ENCODE measurements around the gene SSUH2. TPM values are rescaled to one million over a fixed set of nuclear protein-coding genes. Genes with fewer than 3 reads are reported as not detected.

Gene SSUH2
- total and polyA plus RNA-seq, 2 experiments from 2014 or later, result 19.7 to 21.3 TPM

DNA sequence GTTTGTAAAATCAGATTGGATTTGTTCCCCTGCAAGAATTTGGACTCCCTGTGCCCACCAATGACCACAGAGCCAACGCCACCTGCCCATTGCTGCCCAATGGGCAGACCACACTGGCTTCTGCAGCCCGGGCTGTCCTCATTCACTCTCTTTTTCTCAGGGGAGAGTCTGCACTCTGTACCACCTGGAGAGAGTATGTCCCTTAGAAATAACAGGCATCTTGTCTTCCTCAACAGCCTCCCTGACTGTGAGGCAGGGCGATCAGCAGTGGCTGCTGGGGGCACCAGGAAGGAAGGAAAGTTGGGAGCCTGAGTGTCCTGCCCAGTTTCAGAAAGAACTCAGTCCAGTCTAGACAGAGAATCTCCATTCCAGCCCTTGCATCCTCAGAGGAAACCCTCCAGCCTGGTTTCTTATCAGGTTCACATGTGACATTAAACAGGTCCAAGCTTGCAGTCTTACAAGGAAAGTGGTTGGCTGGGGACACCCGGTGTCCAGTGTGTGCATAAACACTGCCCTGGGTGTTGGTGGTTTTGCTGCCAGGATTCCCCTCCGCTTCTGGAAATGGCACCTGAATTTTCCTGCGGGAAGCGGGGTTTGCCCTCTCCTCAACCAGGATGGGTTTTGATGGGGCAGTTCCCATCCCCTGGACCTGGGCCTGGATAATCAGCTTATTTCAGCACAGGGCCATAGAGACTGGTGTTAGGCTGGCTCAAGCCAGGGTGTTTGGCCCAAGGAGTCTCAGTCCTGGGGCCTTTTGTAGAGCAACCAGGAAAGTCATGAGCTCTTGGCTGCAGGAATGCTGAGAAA lies 37.2 kb downstream of the SSUH2 start:
- Histone ChIP-seq H3K4me1 (ENCODE audit: insufficient read depth) (peaks cover 12% of the 10 kb centered on the region), H3K4me2 (no peak overlapping the region), H3K9me3 (ENCODE audit: low read depth) (no peaks in the 10 kb centered on the region), H3K79me2 (no peaks in the 10 kb centered on the region), H3K9me2 (replicated peaks; ENCODE audit: insufficient read depth) (no peaks in the 10 kb centered on the region), H3K27ac (no peak overlapping the region), H3K36me3 (replicated peaks; ENCODE audit: insufficient read depth, low read depth) (no peaks in the 10 kb centered on the region), H2AFZ (no peak overlapping the region), H3K27me3 (no peaks in the 10 kb centered on the region), H4K20me1 (ENCODE audit: insufficient read depth, poor library complexity, severe bottlenecking) (no peaks in the 10 kb centered on the region), H3K4me3 (no peak overlapping the region)
- TF ChIP-seq, protein P1, sequence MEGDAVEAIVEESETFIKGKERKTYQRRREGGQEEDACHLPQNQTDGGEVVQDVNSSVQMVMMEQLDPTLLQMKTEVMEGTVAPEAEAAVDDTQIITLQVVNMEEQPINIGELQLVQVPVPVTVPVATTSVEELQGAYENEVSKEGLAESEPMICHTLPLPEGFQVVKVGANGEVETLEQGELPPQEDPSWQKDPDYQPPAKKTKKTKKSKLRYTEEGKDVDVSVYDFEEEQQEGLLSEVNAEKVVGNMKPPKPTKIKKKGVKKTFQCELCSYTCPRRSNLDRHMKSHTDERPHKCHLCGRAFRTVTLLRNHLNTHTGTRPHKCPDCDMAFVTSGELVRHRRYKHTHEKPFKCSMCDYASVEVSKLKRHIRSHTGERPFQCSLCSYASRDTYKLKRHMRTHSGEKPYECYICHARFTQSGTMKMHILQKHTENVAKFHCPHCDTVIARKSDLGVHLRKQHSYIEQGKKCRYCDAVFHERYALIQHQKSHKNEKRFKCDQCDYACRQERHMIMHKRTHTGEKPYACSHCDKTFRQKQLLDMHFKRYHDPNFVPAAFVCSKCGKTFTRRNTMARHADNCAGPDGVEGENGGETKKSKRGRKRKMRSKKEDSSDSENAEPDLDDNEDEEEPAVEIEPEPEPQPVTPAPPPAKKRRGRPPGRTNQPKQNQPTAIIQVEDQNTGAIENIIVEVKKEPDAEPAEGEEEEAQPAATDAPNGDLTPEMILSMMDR (IDR thresholded peaks at IDR 0.05; ENCODE audit: poor library complexity), result peak; percentile 66
- no peak for TF ChIP-seq EZH2 (IDR thresholded peaks at IDR 0.05; ENCODE audit: borderline replicate concordance)
- no peak for TF ChIP-seq EZH2phosphoT487 (IDR thresholded peaks at IDR 0.05; ENCODE audit: low read depth, severe bottlenecking, unreplicated experiment)
- WGBS (ENCODE audit: low lambda C conversion rate, missing lambda C conversion rate), result 68% methylated on average over 7 of the region's 7 CpGs
- DNase-seq (ENCODE audit: low spot score), result peak; percentile 84

DNA sequence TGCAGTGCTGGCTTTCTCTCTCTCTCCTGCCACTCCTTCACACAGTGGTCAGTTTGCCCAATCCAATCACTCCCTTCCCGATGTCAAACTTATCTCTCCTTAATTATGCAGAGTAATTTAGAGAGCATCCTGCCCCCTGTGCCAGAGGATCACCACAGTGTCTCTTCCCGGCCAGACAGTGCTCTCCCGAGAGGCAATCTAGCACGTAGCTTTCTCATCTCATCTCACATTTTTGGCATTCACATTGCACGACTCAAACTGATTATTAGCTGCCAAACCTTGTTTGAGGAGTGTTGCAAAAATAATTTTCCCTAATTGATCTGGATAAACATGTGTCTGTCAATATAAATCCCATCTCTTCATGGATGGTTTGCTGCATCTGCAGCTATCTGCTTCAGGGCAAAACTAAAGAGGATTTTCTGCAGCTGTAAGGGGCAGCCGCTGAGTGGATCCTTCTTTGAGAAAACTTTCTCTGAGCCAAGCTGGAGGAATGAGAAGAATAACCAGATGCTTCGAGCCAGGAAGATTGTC lies 37.8 kb downstream of the SSUH2 start:
- Histone ChIP-seq H3K27ac (no peak overlapping the region), H3K9me2 (replicated peaks; ENCODE audit: insufficient read depth) (no peaks in the 10 kb centered on the region), H3K4me3 (no peak overlapping the region), H3K79me2 (no peaks in the 10 kb centered on the region), H4K20me1 (ENCODE audit: insufficient read depth, poor library complexity, severe bottlenecking) (no peaks in the 10 kb centered on the region), H2AFZ (no peak overlapping the region), H3K36me3 (replicated peaks; ENCODE audit: insufficient read depth, low read depth) (no peaks in the 10 kb centered on the region), H3K4me1 (ENCODE audit: insufficient read depth) (peaks cover 12% of the 10 kb centered on the region), H3K4me2 (no peak overlapping the region), H3K27me3 (no peaks in the 10 kb centered on the region), H3K9me3 (ENCODE audit: low read depth) (no peaks in the 10 kb centered on the region)
- TF ChIP-seq EZH2 (IDR thresholded peaks at IDR 0.05; ENCODE audit: borderline replicate concordance) (no peak), EZH2phosphoT487 (IDR thresholded peaks at IDR 0.05; ENCODE audit: low read depth, severe bottlenecking, unreplicated experiment) (no peak)
- TF ChIP-seq, protein P1 (IDR thresholded peaks at IDR 0.05; ENCODE audit: poor library complexity), result no peak
- WGBS (ENCODE audit: low lambda C conversion rate, missing lambda C conversion rate), result 61% methylated on average over 7 of the region's 7 CpGs
- DNase-seq (ENCODE audit: low spot score), result no peak

DNA sequence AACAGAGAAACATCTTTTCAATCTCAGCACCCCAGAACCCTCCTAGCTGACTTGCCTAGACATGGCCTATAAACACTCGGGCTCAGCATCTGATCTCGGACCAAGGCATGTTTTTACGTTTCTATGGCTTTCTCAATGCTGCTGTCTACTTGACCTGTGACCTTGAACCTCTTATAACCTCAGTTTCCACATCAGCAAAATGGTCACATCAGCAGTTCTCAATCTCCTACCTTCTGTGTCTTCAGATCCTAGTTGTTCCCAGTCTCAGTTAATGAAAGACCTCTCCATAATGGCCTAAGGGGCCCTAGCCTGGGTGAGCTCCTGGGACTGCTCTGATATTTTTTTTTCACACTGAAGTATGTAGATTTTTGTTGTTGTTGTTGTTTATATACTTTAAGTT lies 39.6 kb downstream of the SSUH2 start:
- no peak overlapping the region for H3K4me2 ChIP-seq
- 90% methylated on average over 3 of the region's 3 CpGs for WGBS (ENCODE audit: low lambda C conversion rate, missing lambda C conversion rate)
- no peak overlapping the region for H2AFZ ChIP-seq
- H3K36me3 ChIP-seq (replicated peaks; ENCODE audit: insufficient read depth, low read depth), result no peaks in the 10 kb centered on the region
- no peaks in the 10 kb centered on the region for H3K9me2 ChIP-seq (replicated peaks; ENCODE audit: insufficient read depth)
- H3K9me3 ChIP-seq (ENCODE audit: low read depth), result no peaks in the 10 kb centered on the region
- H3K27me3 ChIP-seq, result no peaks in the 10 kb centered on the region
- no peaks in the 10 kb centered on the region for H4K20me1 ChIP-seq (ENCODE audit: insufficient read depth, poor library complexity, severe bottlenecking)
- peaks cover 12% of the 10 kb centered on the region for H3K4me1 ChIP-seq (ENCODE audit: insufficient read depth)
- no peaks in the 10 kb centered on the region for H3K79me2 ChIP-seq
- TF ChIP-seq EZH2 (IDR thresholded peaks at IDR 0.05; ENCODE audit: borderline replicate concordance), result no peak
- TF ChIP-seq, protein P1 (IDR thresholded peaks at IDR 0.05; ENCODE audit: poor library complexity), result no peak
- TF ChIP-seq EZH2phosphoT487 (IDR thresholded peaks at IDR 0.05; ENCODE audit: low read depth, severe bottlenecking, unreplicated experiment), result no peak
- no peak overlapping the region for H3K27ac ChIP-seq
- DNase-seq (ENCODE audit: low spot score), result no peak
- H3K4me3 ChIP-seq, result no peak overlapping the region
